NT2/D1 (cell line): ENCODE data around the gene TDRD3.

Experiments
- YY1 ChIP-seq: IDR thresholded peaks from 2 replicates; pipeline ENCODE4 v1.6.1; 2011; ENCODE audit not compliant: insufficient read length, insufficient read depth
- ZNF274 ChIP-seq: IDR thresholded peaks from 2 replicates; pipeline ENCODE4 v1.6.1; 2011; ENCODE audit warnings: mild to moderate bottlenecking, low read depth, low read length

DNA sequence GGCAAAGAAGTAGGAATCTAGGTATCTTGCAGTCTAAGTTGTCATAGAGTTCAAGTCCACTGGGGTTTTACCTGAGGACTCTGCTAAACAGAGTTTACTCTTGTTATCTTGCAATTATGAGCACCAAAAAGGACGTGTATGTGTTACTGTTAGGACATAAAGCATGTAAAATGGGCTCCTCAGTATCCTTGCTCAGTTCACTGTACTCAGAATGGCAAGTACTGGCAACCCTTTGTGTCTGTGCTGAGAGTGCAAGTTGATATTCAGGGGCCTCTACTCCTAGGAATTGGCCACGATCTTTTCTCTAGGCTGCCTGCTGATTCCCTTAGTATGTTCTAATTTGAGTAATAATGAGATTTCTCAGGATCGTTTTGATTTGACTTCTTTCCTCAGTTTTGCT, 13.3 kb downstream of the TDRD3 start:
- no peak for TF ChIP-seq YY1
- no peak for TF ChIP-seq ZNF274
